GM12864 (cell line): ENCODE results near the gene UTP3.
"Not testable (repeated sequence)": the region's sequence is repeated elsewhere in the genome, so short reads cannot be mapped to it uniquely, and the experiment has no call there.

Experiments
- DNase-seq: peaks from one replicate; pipeline ENCODE4 v3.0.0-alpha.2; 2011; ENCODE audit warnings: low read depth
- H3K4me3 ChIP-seq: 2 replicates; pipeline ENCODE4 v1.5.1; 2011; ENCODE audit warnings: mild to moderate bottlenecking, low read depth, low read length, control low read depth
- TF ChIP-seq, protein P1 (sequence below): IDR thresholded peaks from 2 replicates; pipeline ENCODE4 v1.5.1; 2011; ENCODE audit warnings: low read depth, mild to moderate bottlenecking, moderate library complexity, low read length, control low read depth, inconsistent platforms; ENCODE audit errors: missing control alignments

The UTP3 gene

GRCh38 chr4:70660106-70660505 is 28.2 kb upstream of the UTP3 start:
- no peak overlapping the region for H3K4me3 ChIP-seq
- TF ChIP-seq, protein P1, sequence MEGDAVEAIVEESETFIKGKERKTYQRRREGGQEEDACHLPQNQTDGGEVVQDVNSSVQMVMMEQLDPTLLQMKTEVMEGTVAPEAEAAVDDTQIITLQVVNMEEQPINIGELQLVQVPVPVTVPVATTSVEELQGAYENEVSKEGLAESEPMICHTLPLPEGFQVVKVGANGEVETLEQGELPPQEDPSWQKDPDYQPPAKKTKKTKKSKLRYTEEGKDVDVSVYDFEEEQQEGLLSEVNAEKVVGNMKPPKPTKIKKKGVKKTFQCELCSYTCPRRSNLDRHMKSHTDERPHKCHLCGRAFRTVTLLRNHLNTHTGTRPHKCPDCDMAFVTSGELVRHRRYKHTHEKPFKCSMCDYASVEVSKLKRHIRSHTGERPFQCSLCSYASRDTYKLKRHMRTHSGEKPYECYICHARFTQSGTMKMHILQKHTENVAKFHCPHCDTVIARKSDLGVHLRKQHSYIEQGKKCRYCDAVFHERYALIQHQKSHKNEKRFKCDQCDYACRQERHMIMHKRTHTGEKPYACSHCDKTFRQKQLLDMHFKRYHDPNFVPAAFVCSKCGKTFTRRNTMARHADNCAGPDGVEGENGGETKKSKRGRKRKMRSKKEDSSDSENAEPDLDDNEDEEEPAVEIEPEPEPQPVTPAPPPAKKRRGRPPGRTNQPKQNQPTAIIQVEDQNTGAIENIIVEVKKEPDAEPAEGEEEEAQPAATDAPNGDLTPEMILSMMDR: no peak
- no peak for DNase-seq

- H3K4me3 ChIP-seq, DNase-seq: not testable (repeated sequence)
Observed at GRCh38 chr4:70661309-70661922, 26.9 kb upstream of the UTP3 start.

GRCh38 chr4:70666369-70666768 is 22.0 kb upstream of the UTP3 start, which contains the start of gene JCHAIN:
Gene JCHAIN (minus strand): TSS chr4:70666508. CDS start chr4:70666490, 18 bp downstream.
- H3K4me3 ChIP-seq: peak within 1 kb of the TSS; percentile 46
- TF ChIP-seq, protein P1: no peak
- DNase-seq: no peak

- H3K4me3 ChIP-seq: no peak overlapping the region
- TF ChIP-seq, protein P1: no peak
- no peak for DNase-seq
Observed at GRCh38 chr4:70667740-70668535, 20.4 kb upstream of the UTP3 start.

- TF ChIP-seq, protein P1: no peak
- DNase-seq: no peak
- H3K4me3 ChIP-seq: no peak overlapping the region
Observed at GRCh38 chr4:70670332-70671014, 17.9 kb upstream of the UTP3 start.

- no peak for DNase-seq
- TF ChIP-seq, protein P1: no peak
- H3K4me3 ChIP-seq: no peak overlapping the region
Observed at GRCh38 chr4:70671091-70671490, 17.2 kb upstream of the UTP3 start.

- no peak overlapping the region for H3K4me3 ChIP-seq
- TF ChIP-seq, protein P1: no peak
- no peak for DNase-seq
Observed at GRCh38 chr4:70674191-70674590, 14.1 kb upstream of the UTP3 start.
